GM06990 (cell line): ENCODE measurements around the gene OPRL1.

Experiments used
- DNase-seq: peaks from one replicate; pipeline ENCODE4 v3.0.0-alpha.2; 2011; ENCODE audit not compliant: insufficient read length; ENCODE audit errors: extremely low read depth
- H3K27me3 ChIP-seq: replicated peaks from 2 replicates; pipeline ENCODE4 v1.6.0; 2011; ENCODE audit warnings: low read length; ENCODE audit not compliant: control insufficient read depth, insufficient read depth
- H3K36me3 ChIP-seq: 2 replicates; pipeline ENCODE4 v1.5.1; 2011; ENCODE audit warnings: low read length; ENCODE audit not compliant: control insufficient read depth, insufficient read depth
- H3K4me3 ChIP-seq: replicated peaks from 2 replicates; pipeline ENCODE4 v1.5.1; 2011; ENCODE audit warnings: low read depth, mild to moderate bottlenecking, control low read depth, low read length
- CTCF ChIP-seq: IDR thresholded peaks from 2 replicates; pipeline ENCODE4 v1.5.1; 2011; ENCODE audit warnings: low read length, control low read depth, mild to moderate bottlenecking, inconsistent platforms; ENCODE audit not compliant: insufficient read depth, poor library complexity, severe bottlenecking

The OPRL1 gene

DNA sequence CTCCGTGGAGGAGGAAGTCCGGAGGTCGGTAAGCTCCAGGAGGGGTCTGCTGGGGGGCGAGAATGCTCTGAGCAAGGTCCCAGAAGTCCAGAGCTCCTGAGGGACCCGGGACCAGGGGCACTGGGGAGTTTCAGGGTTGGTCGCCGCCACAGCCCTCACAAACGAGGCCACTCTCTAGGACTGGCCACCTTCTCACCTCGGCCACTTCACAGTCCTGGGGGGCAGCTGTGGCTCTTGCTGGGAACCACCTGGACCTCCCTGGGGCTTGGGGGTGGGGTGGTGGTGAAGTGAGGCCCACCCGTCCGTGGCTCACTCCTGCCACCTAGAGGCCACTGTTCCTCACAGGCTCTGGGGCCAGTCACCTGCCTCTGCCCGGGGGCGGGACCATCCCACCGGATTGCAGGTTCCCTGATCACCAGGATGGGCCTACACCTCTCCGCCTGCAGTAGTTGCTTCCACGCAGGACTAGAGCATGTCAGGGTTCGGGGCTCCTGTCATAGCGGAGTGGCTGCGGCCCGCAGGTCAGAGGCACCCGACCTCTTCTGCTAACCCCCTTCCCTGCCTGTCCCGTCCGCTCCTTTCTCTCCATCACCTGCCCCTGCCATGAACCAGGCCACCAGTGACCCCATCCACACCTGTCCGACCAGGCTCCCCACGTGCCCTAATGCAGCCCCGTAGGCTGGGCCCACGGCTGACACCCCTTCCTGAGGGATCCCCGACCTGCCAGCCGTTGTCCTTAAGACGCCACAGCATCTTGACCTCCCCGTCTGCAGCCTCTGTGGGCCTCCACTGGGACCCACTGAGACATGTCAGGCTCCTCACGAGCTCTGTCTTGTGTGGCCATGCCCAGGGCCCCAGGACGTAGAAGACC is 22.0 kb upstream of the OPRL1 start:
- H3K36me3 ChIP-seq = no peaks in the 10 kb centered on the region
- H3K4me3 ChIP-seq = peak overlapping the region; percentile 47
- no peaks in the 10 kb centered on the region for H3K27me3 ChIP-seq
- peak; percentile 77 for DNase-seq
- TF ChIP-seq CTCF = peak; percentile 90

GRCh38 chr20:64058536-64058935 is 21.3 kb upstream of the OPRL1 start:
- DNase-seq = no peak
- Histone ChIP-seq H3K36me3 (no peaks in the 10 kb centered on the region), H3K4me3 (peak overlapping the region; percentile 47), H3K27me3 (no peaks in the 10 kb centered on the region)
- no peak for TF ChIP-seq CTCF

- TF ChIP-seq CTCF = no peak
- Histone ChIP-seq H3K27me3 (no peaks in the 10 kb centered on the region), H3K36me3 (no peaks in the 10 kb centered on the region), H3K4me3 (peak overlapping the region; percentile 56; the same call in 1 of the 2 replicates)
- no peak for DNase-seq
Measured at GRCh38 chr20:64062276-64062595, 17.6 kb upstream of the OPRL1 start.

DNA sequence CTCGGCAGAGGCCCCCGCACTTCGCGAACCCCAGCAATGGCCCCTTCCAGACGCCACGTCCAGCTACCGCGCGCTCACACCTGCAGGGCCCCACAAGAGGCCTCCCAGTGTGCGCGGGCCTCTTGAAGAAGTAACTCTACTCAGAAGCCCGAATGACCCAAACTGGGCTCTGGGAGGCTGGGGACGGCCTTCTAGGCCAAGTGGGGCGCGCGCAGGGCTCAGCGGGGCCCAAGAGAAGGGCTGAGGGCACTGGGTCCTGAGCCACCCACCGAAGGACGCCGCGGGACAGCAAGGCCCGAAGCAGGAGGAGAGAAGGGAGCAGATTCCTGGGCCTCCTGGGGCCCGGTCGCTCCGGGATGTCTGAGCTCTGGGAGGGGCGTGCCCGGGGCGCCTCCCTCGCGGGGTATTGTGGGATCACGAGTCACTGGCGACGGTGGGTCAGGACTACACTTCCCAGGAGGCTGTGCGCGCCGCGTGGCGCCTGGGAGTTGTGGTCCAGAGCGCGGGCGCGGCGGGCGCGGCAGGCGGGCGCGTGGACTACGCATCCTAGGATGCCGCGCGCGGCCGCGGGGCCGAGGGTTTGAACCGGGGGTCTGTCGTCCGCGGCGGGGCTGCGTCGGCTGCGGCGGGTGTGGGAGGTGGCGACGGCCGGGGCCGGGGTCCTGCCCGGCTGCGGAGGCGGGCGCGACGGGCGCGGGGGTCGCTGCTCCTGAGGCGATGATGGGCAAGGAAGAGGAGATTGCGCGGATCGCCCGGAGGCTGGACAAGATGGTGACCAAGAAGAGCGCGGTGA is 17.1 kb upstream of the OPRL1 start, which contains the start of gene TCEA2:
TCEA2 (plus strand) TSS at position 603 of the 793 bp plus-strand sequence; CDS start at position 718, 115 bp downstream.
- Histone ChIP-seq H3K27me3 (no peaks in the 10 kb centered on the region), H3K4me3 (peak within 1 kb of the TSS; percentile 79), H3K36me3 (no peaks in the 10 kb centered on the region)
- TF ChIP-seq CTCF = no peak
- peak; percentile 91 for DNase-seq

- no peaks in the 10 kb centered on the region for H3K27me3 ChIP-seq
- peak overlapping the region; percentile 79 for H3K4me3 ChIP-seq
- no peak for DNase-seq
- no peak for TF ChIP-seq CTCF
- no peaks in the 10 kb centered on the region for H3K36me3 ChIP-seq
Measured at GRCh38 chr20:64063389-64064144, 16.3 kb upstream of the OPRL1 start.
